Neural progenitor cell (in vitro differentiated cells): ENCODE data around the gene DEAF1. TPM values are rescaled to one million over a fixed set of nuclear protein-coding genes. Genes with fewer than 3 reads are reported as not detected.
A peak's percentile ranks its signal among the peaks of the same experiment; 100 is the strongest.

Experiments
- DNase-seq: peaks from one replicate; pipeline ENCODE4 v3.0.0-alpha.2; 2016; ENCODE audit warnings: low spot score
- H2AFZ ChIP-seq: fragments of 200-600 bp; sonication (generic); replicated peaks from 2 replicates; pipeline ENCODE4 v1.6.1; 2016; ENCODE audit warnings: antibody characterized with exemption
- H3F3A ChIP-seq: fragments of 200-600 bp; sonication (generic); 2 replicates; pipeline ENCODE4 v1.6.1; 2016; ENCODE audit warnings: antibody characterized with exemption, low read depth
- H3K27ac ChIP-seq: fragments of 200-600 bp; sonication (generic); 2 replicates; pipeline ENCODE4 v1.5.1; 2016; ENCODE audit warnings: mild to moderate bottlenecking
- H3K27me3 ChIP-seq: fragments of 200-600 bp; sonication (generic); 2 replicates; pipeline ENCODE4 v1.6.1; 2016; ENCODE audit warnings: mild to moderate bottlenecking, moderate library complexity
- H3K36me3 ChIP-seq: fragments of 200-600 bp; sonication (generic); 2 replicates; pipeline ENCODE4 v1.5.1; 2016
- H3K4me1 ChIP-seq: fragments of 200-600 bp; sonication (generic); 2 replicates; pipeline ENCODE4 v1.6.1; 2016; ENCODE audit warnings: mixed run types
- H3K4me2 ChIP-seq: fragments of 200-600 bp; sonication (generic); 2 replicates; pipeline ENCODE4 v1.6.1; 2016
- H3K4me3 ChIP-seq: fragments of 200-600 bp; sonication (generic); 2 replicates; pipeline ENCODE4 v1.5.1; 2016
- H3K79me2 ChIP-seq: fragments of 200-600 bp; sonication (generic); 2 replicates; pipeline ENCODE4 v1.6.1; 2016; ENCODE audit warnings: low read depth
- H3K9ac ChIP-seq: fragments of 200-600 bp; sonication (generic); 2 replicates; pipeline ENCODE4 v1.6.1; 2016
- H3K9me3 ChIP-seq: fragments of 200-600 bp; sonication (generic); 2 replicates; pipeline ENCODE4 v1.5.1; 2016; ENCODE audit warnings: low read depth
- H4K20me1 ChIP-seq: fragments of 200-600 bp; sonication (generic); 2 replicates; pipeline ENCODE4 v1.6.1; 2016; ENCODE audit warnings: low read depth
- H3K27ac Mint-ChIP-seq: 3 replicates; pipeline ENCODE4 v1.8.0; 2021; ENCODE audit warnings: mixed read lengths
- H3K27me3 Mint-ChIP-seq: 2 replicates; pipeline ENCODE4 v1.8.0; 2022; ENCODE audit warnings: low read depth, mild to moderate bottlenecking, inconsistent platforms, moderate library complexity, mixed read lengths; ENCODE audit not compliant: insufficient read depth
- H3K36me3 Mint-ChIP-seq: 3 replicates; pipeline ENCODE4 v1.8.0; 2021; ENCODE audit warnings: mixed read lengths
- H3K4me1 Mint-ChIP-seq: 3 replicates; pipeline ENCODE4 v1.8.0; 2021; ENCODE audit warnings: mixed read lengths
- H3K4me3 Mint-ChIP-seq: 3 replicates; pipeline ENCODE4 v1.8.0; 2021; ENCODE audit warnings: mild to moderate bottlenecking, moderate library complexity, mixed read lengths
- H3K9me3 Mint-ChIP-seq: 3 replicates; pipeline ENCODE4 v1.8.0; 2020; ENCODE audit warnings: mixed read lengths
- CTCF ChIP-seq: fragments of 200-600 bp; sonication (generic); IDR thresholded peaks from 2 replicates; pipeline ENCODE4 v1.5.1; 2017; ENCODE audit warnings: antibody characterized with exemption, mild to moderate bottlenecking
- EZH2 ChIP-seq: fragments of 200-600 bp; sonication (generic); IDR thresholded peaks from 2 replicates; pipeline ENCODE4 v1.6.1; 2017; ENCODE audit warnings: antibody characterized with exemption, mild to moderate bottlenecking, moderate library complexity
- EZH2phosphoT487 ChIP-seq: fragments of 200-600 bp; sonication (generic); IDR thresholded peaks from 2 replicates; pipeline ENCODE4 v1.6.1; 2017; ENCODE audit warnings: antibody characterized with exemption
- total RNA-seq: library from RNA; depleted of rRNA; stranded (reverse); fragments of >200 nt; gene quantifications from 2 replicates; pipeline ENCODE4 v1.2.3, GENCODE V29; 2015; ENCODE audit warnings: low replicate concordance

DEAF1 gene
- total RNA-seq, 1 donor from 2014 or later: 38.4 TPM

DNA sequence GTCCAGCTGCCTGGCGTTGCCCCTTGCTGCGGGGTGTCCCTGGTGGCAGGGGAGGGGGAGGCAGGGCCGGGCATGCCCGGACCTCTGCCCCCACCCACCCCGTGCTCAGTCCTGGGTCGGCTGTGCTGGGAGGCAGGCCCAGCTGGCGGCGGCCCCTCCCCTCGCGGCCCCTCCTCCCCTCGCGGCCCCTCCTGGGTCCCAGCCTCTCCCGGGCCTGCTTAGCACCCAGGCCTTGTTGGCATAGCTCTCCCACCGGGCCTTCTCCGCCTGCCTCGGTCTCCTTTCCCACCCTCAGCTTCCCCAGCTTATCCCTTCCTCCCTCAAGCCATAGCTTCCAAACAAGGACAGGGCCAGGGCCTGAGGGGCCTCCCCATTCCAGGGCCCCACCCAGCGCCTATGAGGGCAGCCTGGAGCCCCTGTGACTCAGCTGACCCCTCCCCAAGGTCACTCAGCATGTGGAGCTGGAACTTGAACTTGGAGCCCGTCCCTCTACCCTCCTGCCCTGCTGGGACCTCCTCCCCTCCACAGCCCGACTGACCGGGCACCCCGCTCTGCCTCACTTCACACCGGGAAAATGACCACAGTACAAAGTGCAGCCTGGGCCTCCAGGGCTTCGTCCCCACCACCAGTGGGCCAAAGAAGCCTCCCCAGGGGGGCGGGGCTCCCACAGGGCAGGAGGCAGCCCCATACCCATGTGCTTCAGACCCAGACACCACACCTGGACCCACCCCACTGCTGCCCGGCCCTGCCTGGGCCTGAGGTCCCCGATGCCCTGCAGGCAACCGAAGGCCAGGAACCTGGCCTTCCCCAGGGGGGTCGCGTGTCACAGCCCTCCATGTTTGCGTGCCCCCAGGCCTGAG lies 12.2 kb upstream of the DEAF1 start:
- Histone ChIP-seq H3K9me3 (no peaks in the 10 kb centered on the region), H2AFZ (no peak overlapping the region), H3K4me2 (peak overlapping the region; percentile 85), H4K20me1 (peaks cover 14% of the 10 kb centered on the region), H3K79me2 (no peaks in the 10 kb centered on the region), H3K4me3 (peak overlapping the region; percentile 48), H3K9ac (no peak overlapping the region), H3K36me3 (no peaks in the 10 kb centered on the region), H3F3A (no peaks in the 10 kb centered on the region), H3K27me3 (peaks cover 22% of the 10 kb centered on the region), H3K4me1 (peaks cover 15% of the 10 kb centered on the region), H3K27ac (no peak overlapping the region)
- Mint-ChIP-seq H3K4me3 (peak overlapping the region; percentile 46), H3K9me3 (no peaks in the 10 kb centered on the region), H3K27me3 (peaks cover 17% of the 10 kb centered on the region), H3K4me1 (peaks cover 10% of the 10 kb centered on the region), H3K27ac (no peak overlapping the region), H3K36me3 (no peaks in the 10 kb centered on the region)
- TF ChIP-seq EZH2phosphoT487 (no peak), CTCF (peak; percentile 28)
- peak; percentile 32 for DNase-seq

GRCh38 chr11:706439-706956 lies 11.5 kb upstream of the DEAF1 start:
- Histone ChIP-seq H3K4me2 (peak overlapping the region; percentile 85), H3K4me1 (peaks cover 15% of the 10 kb centered on the region), H3F3A (no peaks in the 10 kb centered on the region), H3K79me2 (no peaks in the 10 kb centered on the region), H3K9me3 (no peaks in the 10 kb centered on the region), H3K27ac (no peak overlapping the region), H3K36me3 (no peaks in the 10 kb centered on the region), H3K4me3 (peak overlapping the region; percentile 48), H2AFZ (peak overlapping the region; percentile 9), H4K20me1 (peaks cover 14% of the 10 kb centered on the region), H3K9ac (no peak overlapping the region), H3K27me3 (peaks cover 22% of the 10 kb centered on the region)
- no peak overlapping the region for H3K4me3 Mint-ChIP-seq
- H3K4me1 Mint-ChIP-seq: peaks cover 10% of the 10 kb centered on the region
- no peak overlapping the region for H3K27ac Mint-ChIP-seq
- TF ChIP-seq EZH2: peak; percentile 55
- TF ChIP-seq CTCF: no peak
- H3K27me3 Mint-ChIP-seq: peaks cover 15% of the 10 kb centered on the region
- no peaks in the 10 kb centered on the region for H3K36me3 Mint-ChIP-seq
- H3K9me3 Mint-ChIP-seq: no peaks in the 10 kb centered on the region
- DNase-seq: no peak

GRCh38 chr11:705646-706438 lies 10.8 kb upstream of the DEAF1 start, which contains the start of gene EPS8L2:
Gene EPS8L2 (plus strand): TSS chr11:706231. CDS start chr11:709408, 3,177 bp downstream.
- Histone ChIP-seq H3K9ac (no peak within 1 kb of the TSS), H3K27ac (no peak within 1 kb of the TSS), H4K20me1 (peaks cover 14% of the 10 kb centered on the region), H3F3A (no peaks in the 10 kb centered on the region), H3K36me3 (no peaks in the 10 kb centered on the region), H3K4me2 (peak within 1 kb of the TSS; percentile 85), H3K4me3 (peak within 1 kb of the TSS; percentile 48), H2AFZ (peak within 1 kb of the TSS; percentile 9), H3K27me3 (peaks cover 22% of the 10 kb centered on the region), H3K4me1 (peaks cover 15% of the 10 kb centered on the region), H3K79me2 (no peaks in the 10 kb centered on the region), H3K9me3 (no peaks in the 10 kb centered on the region)
- Mint-ChIP-seq H3K27ac (no peak within 1 kb of the TSS), H3K36me3 (no peaks in the 10 kb centered on the region), H3K9me3 (no peaks in the 10 kb centered on the region), H3K27me3 (peaks cover 12% of the 10 kb centered on the region), H3K4me1 (peaks cover 6% of the 10 kb centered on the region), H3K4me3 (peak within 1 kb of the TSS; percentile 35)
- no peak for TF ChIP-seq CTCF
- peak; percentile 50 for DNase-seq
